HG03095 (cell line): ENCODE measurements around the gene KIF26B.

Source experiments
- ATAC-seq: cut with Tn5 transposase; IDR thresholded peaks from one replicate; pipeline ENCODE4 v1.9.1; 2021; ENCODE audit warnings: moderate library complexity; ENCODE audit not compliant: unreplicated experiment

KIF26B gene

DNA sequence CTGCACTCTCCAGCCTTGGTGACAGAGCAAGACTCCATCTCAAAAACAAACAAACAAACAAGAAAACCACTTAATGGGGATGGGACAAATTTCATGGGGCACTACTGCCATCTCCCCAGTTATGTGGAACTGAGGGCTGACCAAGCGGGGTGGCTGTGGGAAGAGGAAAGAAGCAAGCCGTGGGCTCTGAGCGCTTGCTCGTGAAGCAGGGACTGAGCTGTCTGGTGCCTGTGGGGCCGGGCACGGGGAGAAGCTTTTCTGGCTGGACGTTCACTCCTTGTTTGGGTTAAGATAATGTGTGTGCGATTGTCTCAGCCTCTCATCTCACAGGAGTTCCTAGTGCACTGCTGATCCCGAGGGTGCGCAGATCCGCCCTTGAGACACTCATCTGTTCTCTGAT, 22.0 kb upstream of the KIF26B start:
- no peak for ATAC-seq

- no peak for ATAC-seq
These were observed 20.6 kb upstream of the KIF26B start for GRCh38 chr1:245133995-245134715.

DNA sequence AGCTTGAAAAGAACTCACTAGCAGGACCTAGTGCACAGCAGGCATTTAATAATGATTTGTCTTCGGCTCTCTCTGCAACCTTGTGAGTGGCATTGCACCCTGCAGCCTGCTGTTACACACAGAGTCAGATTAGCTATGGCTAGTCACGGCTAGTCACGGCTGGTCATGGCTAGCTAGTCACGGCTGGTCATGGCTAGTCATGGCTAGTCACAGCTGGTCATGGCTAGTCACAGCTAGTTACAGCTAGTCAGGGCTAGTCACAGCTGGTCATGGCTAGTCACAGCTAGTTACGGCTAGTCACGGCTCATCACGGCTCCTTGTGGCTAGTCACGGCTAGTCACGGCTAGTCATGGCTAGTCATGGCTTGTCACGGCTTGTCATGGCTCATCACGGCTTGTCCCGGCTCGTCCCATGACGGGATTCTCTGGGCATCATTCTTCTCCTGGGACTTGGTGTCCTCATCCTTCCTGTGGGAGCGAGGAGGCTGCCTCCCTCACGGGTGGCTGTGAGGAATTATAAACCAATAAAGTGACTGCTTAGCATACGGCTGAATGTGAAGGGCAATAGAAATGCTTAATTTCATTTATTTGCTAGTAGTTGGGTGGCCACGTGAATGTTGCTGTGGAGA, 12.5 kb upstream of the KIF26B start:
- ATAC-seq: no peak

- ATAC-seq: no peak
These were observed 11.8 kb upstream of the KIF26B start for GRCh38 chr1:245142976-245143375.

- ATAC-seq: no peak
These were observed 10.9 kb upstream of the KIF26B start for GRCh38 chr1:245143849-245144248.

GRCh38 chr1:245148069-245148468, 6.7 kb upstream of the KIF26B start:
- no peak for ATAC-seq

DNA sequence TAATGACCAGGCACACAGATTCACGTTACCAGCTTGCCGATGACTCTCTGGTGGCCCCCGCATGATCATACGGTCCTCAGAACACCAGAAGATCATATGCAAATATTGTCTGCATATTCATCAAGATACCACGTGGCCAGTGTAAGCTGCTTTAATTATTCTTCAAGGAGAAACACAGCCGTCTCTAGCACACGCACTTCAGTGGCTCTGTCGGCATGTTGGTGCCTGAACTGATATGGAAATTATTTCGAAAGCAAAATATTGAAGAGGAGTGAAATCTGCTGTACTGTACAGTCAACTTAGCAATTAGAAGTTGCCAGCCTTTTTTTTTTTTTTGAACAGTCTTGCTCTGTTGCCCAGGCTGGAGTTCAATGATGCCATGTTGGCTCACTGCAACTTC, 5.9 kb upstream of the KIF26B start:
- ATAC-seq: no peak

- ATAC-seq: no peak
These were observed 1.7 kb upstream of the KIF26B start for GRCh38 chr1:245153081-245153551.

DNA sequence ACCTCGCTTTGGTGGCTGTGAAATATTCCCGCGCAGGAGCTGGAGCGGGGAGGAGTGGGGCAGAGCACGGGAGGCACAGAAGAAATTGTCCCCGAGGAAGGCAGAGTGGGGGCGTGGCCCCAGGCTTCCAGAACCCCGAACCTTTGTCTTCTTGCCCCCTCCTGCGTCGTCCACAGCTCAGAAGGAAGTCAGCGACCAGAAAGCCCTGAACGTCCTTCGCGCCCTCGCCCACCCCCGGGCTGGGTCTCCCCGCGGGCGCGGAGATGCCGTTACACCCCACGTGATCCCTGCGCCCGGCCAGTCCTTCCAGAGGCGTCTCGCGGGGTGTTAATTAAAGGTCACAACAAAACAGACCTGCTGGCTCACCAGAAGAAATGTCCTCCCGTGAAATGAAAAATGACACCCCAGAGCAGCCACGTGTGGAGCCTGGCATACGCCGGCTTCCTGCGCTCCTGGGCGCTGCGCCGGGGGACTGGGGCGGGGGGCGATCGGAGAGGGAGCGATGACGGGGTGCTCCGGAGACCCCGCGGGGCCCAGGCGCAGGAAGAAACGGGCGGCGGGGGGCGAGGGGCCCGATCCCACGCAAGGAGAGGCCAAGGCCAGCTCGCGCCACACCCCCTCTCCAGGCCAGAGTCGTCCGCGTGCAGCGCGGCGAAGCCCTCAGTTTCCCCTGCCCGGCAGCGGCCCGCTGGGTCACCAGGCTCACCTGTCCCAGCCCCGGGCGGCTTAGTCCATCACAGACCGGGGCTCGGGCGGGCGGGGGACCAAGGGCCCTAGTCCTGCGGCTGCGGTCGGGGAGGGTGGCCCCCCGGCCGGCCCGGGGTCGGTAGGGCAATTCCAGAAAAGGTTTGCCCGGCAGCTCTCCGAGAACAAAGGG, 995 bp upstream of the KIF26B start:
- no peak for ATAC-seq

- ATAC-seq: no peak
These were observed 671 bp downstream of the KIF26B start for GRCh38 chr1:245155272-245156040.

DNA sequence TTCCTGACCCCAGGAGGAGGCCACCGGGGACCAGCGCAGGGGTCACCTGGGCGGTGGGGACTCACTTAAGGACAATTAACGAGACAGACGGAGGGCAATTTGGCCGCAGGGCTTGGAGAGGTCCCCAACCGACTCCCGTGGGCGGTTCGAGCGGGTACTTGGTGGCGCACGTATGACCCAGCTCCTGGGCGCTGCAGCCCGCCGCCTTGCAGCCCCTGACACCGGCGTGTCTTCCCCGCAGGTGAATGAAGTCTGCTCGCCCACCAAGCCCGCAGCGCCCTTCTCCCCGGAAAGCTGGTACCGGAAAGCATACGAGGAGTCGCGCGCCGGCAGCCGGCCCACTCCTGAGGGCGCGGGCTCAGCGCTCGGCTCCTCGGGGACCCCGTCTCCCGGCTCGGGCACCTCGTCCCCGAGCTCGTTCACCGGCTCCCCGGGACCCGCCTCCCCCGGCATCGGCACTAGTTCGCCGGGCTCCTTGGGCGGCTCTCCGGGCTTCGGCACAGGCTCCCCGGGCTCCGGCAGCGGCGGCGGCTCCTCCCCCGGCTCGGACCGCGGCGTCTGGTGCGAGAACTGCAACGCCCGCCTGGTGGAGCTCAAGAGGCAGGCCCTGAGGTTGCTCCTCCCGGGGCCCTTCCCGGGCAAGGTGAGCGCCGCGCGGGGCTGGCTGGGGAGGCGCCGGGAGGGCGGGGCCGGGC, 1.4 kb downstream of the KIF26B start:
- peak; percentile 94 for ATAC-seq

DNA sequence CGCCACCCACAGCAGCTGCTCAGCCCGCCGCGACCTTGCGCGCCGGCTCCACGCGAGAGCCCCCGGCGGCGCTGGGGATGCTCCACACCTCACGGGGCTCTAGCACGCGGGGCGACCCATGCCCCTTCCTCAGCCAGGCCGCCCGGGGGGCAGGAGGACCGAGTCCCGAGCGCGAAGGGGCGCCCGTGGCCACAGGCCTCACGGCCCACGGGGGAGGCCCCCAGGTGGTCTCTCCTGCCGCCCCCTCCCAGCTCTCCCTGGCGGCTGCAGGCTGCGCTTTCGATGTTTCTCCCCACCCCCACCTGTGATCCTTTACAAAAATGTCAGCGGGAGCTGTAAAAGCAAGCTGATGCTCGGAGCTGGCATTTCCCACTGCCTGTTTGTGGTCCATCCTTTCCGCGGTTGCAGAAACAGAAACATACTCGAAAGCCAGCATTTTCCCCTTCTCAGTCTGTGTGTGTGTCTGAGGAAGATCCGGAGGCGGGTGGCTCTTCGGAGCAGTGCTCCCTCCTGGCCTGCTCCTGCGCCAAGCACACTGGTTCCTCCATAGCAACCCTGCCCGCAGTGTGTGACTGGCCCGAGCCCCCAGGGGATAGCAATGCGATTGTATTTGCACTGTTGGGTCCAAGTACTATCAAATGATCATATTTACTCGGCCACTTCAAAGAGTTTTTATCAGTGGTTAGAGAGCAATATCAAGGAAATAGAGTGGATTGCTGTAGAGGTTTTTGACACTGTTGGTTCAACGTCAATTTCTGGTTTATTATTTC, 2.1 kb downstream of the KIF26B start:
- ATAC-seq: no peak

GRCh38 chr1:245158913-245159312, 4.1 kb downstream of the KIF26B start:
- ATAC-seq: no peak

GRCh38 chr1:245160288-245160687, 5.5 kb downstream of the KIF26B start:
- ATAC-seq: no peak

DNA sequence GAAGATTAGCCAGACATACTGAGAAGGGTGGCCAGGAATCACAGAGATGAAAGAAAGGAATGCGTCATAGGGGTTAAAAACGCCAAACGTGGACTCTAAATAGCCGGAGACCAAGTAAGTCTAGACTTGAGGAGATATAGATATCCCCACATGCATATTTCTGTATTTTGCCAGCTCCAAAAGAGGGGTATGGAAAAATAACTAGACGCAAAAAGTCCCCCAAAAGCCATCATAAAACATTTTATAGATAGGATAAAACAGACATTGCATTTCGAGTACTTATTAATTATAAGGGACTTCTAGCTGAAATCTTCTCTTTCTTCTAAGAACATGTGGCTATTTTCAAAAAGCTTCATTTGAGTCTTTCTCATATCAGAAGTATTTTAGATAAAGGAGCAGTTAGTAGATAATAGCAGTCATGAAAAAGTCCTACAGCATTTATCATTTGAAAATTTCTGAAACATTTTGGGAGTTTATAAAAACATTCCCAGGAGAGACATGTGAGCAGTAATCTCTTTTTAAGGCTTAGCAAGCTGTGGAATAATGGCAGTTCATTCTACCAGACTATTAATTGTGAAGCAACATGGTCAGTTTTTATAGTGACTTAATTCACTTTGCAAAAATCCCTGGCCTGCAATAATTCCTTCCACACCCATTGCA, 6.1 kb downstream of the KIF26B start:
- ATAC-seq: no peak

GRCh38 chr1:245161866-245162265, 7.1 kb downstream of the KIF26B start:
- ATAC-seq: no peak

GRCh38 chr1:245166471-245166885, 11.7 kb downstream of the KIF26B start:
- no peak for ATAC-seq

GRCh38 chr1:245168086-245168485, 13.3 kb downstream of the KIF26B start:
- no peak for ATAC-seq

- ATAC-seq: no peak
These were observed 14.1 kb downstream of the KIF26B start for GRCh38 chr1:245168906-245169305.
